GM21619 (cell line): ENCODE measurements around the gene ARFIP2.
"Not testable (repeated sequence)": the region's sequence is repeated elsewhere in the genome, so short reads cannot be mapped to it uniquely, and the experiment has no call there.

ENCODE experiments used
- ATAC-seq: cut with Tn5 transposase; IDR thresholded peaks from one replicate; pipeline ENCODE4 v1.9.1; 2021; ENCODE audit not compliant: unreplicated experiment

The ARFIP2 gene

GRCh38 chr11:6481012-6481923 lies at the start of gene ARFIP2, which contains the start of gene TIMM10B:
TSS of gene ARFIP2 (minus strand) at chr11:6481331. CDS start at chr11:6480421, 910 bp downstream.
TSS of gene TIMM10B (plus strand) at chr11:6481501. CDS start at chr11:6481517, 16 bp downstream.
- peak; percentile 99 for ATAC-seq

DNA sequence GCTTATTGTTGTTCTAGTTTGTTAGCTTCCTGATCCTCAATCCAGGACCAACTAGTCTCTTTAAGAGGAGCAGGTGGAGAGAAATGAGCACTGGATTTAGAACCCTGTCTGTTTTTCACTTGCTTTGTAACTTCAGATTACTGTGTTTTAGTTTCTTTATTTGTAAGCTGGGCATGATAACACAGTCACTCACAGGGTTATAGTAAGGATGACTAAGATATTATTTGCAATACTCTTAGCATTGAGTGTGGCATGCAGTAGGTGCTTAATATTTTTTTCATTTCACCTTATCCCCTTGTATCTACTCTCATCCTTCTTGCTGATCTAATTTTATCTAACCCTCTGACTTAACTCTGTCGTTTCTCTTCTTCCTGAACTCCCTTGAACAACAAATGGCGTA lies 49.7 kb upstream of the ARFIP2 start:
- ATAC-seq, result no peak

DNA sequence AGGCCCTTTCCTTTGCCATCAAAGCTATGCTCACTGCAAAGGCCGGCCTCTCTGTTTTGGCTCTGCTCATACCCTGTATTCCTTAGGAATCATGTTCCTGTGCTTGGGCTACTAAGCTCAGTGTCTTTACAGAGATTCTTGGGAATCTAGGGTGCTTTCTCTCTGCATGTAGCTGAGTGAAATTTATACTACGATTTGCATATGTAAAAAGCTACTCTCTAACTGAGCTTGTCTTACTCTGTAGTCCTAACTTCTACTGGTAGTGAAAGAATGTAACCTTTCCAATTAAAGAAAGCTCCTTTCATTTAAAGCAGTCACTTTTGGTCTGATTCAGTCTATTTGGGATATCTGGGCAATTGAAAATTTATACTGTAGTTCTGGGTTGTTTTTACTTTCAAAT lies 48.1 kb upstream of the ARFIP2 start:
- no peak for ATAC-seq

GRCh38 chr11:6526411-6527135 lies 45.4 kb upstream of the ARFIP2 start:
- ATAC-seq, result peak; percentile 72

- no peak for ATAC-seq
Measured at GRCh38 chr11:6523253-6523652, 42.1 kb upstream of the ARFIP2 start.

DNA sequence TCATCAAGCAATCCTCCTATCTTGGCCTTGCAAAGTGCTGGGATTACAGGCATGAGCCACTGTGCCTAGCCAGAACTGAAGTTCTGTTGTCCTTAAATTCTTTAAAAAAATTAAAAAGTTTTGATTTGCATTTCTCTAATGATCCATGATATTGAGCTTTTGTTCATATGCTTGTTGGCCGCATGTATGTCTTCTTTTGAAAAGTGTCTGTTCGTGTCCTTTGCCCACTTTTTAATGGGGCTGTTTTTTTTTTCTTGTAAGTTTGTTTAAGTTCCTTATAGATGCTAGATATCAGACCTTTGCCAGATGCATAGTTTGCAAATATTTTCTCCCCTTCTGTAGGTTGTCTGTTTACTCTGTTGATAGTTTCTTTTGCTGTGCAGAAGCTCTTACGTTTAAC lies 40.8 kb upstream of the ARFIP2 start:
- not testable (repeated sequence) for ATAC-seq

DNA sequence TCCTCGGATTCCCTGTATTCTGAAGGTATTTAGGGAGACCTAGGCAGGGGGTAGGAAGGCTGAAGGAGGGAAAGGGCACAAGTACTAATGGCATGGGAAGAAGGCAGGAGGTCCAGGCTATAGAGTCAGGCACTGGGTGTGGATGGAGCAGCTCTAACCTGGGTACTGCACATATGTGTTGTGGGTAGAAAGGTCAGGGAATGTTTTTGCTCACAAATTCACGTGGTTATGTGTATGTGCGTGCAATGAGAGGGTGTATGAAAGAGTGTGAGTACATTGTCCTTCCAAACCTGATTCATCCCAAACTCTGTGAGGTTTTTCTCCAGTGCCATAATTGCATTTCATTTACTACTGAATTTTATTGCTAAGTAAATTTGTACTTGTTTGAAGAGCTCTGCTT lies 39.1 kb upstream of the ARFIP2 start:
- ATAC-seq, result no peak

GRCh38 chr11:6516865-6517264 lies 35.7 kb upstream of the ARFIP2 start:
- no peak for ATAC-seq

GRCh38 chr11:6505577-6506240 lies 24.6 kb upstream of the ARFIP2 start:
- peak; percentile 54 for ATAC-seq

- no peak for ATAC-seq
Measured at GRCh38 chr11:6504166-6504565, 23.0 kb upstream of the ARFIP2 start.

GRCh38 chr11:6502382-6502781 lies 21.3 kb upstream of the ARFIP2 start:
- ATAC-seq, result no peak

GRCh38 chr11:6498544-6498943 lies 17.4 kb upstream of the ARFIP2 start:
- ATAC-seq, result no peak

- no peak for ATAC-seq
Measured at GRCh38 chr11:6498121-6498520, 17.0 kb upstream of the ARFIP2 start.

- no peak for ATAC-seq
Measured at GRCh38 chr11:6497069-6497839, 16.1 kb upstream of the ARFIP2 start, which contains the start of gene DNHD1. TSS of gene DNHD1 (plus strand) at chr11:6497280. CDS start at chr11:6498216, 936 bp downstream.

DNA sequence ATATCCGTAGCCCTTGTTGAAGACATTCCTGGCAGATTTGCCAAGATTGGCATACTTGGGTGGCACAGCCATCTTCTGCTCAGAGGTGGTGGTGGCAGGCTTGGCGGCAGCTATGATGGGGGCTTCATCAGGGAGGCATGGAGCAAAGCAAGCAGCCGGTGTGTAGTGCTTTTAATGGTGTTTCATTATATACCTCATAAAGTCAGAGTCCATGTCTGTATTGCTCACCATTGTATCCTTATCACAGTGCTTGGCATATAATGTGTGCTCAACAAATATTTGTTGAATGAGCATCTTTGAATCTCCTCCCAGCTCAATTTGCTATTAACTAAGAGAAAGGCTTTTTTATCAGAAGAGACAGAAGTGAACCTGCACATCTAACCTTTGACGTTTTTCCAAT lies 8.2 kb upstream of the ARFIP2 start:
- no peak for ATAC-seq

- no peak for ATAC-seq
Measured at GRCh38 chr11:6488821-6489220, 7.7 kb upstream of the ARFIP2 start.

- ATAC-seq, result no peak
Measured at GRCh38 chr11:6488342-6488741, 7.2 kb upstream of the ARFIP2 start.

- peak; percentile 52 for ATAC-seq
Measured at GRCh38 chr11:6486938-6487337, 5.8 kb upstream of the ARFIP2 start.

- no peak for ATAC-seq
Measured at GRCh38 chr11:6486256-6486655, 5.1 kb upstream of the ARFIP2 start.

- no peak for ATAC-seq
Measured at GRCh38 chr11:6485661-6486060, 4.5 kb upstream of the ARFIP2 start.

GRCh38 chr11:6483015-6483414 lies 1.9 kb upstream of the ARFIP2 start:
- no peak for ATAC-seq
